WTC11 (cell line): Measurements from ENCODE around the gene ATP6V0E1. TPM values are rescaled to one million over a fixed set of nuclear protein-coding genes. Genes with fewer than 3 reads are reported as not detected.
"Not testable (repeated sequence)": the region's sequence is repeated elsewhere in the genome, so short reads cannot be mapped to it uniquely, and the experiment has no call there.

Experiments used
- ATAC-seq: fragments of 200-7000 bp; cut with Tn5 transposase; 2 replicates; pipeline ENCODE4 v1.10.0; 2021; ENCODE audit warnings: mild to moderate bottlenecking, moderate library complexity
- CTCF ChIA-PET: fragments of 300-600 bp; sonication (Branson Sonifier 250); formaldehyde crosslinking; loops from one replicate; lab custom pipeline; 2021; ENCODE audit warnings: antibody characterized with exemption; lab: Charles Lee
- POLR2A ChIA-PET: fragments of 350-600 bp; sonication (Branson Sonifier 250); formaldehyde crosslinking; loops from one replicate; lab custom pipeline; 2021; ENCODE audit warnings: antibody characterized with exemption; lab: Charles Lee
- DNase-seq: peaks from one replicate; pipeline ENCODE4 v3.0.0; 2021; ENCODE audit warnings: low spot score
- H3K27ac Mint-ChIP-seq: 2 replicates; pipeline ENCODE4 v1.8.0; 2021; ENCODE audit warnings: mixed read lengths
- H3K27me3 Mint-ChIP-seq: 2 replicates; pipeline ENCODE4 v1.8.0; 2021; ENCODE audit warnings: low read depth, mild to moderate bottlenecking, moderate library complexity, mixed read lengths
- H3K36me3 Mint-ChIP-seq: 2 replicates; pipeline ENCODE4 v1.8.0; 2021; ENCODE audit warnings: mixed read lengths
- H3K4me1 Mint-ChIP-seq: 2 replicates; pipeline ENCODE4 v1.8.0; 2022; ENCODE audit warnings: mixed read lengths
- H3K4me3 Mint-ChIP-seq: 2 replicates; pipeline ENCODE4 v1.8.0; 2021; ENCODE audit warnings: mild to moderate bottlenecking, moderate library complexity, mixed read lengths
- H3K9me3 Mint-ChIP-seq: 2 replicates; pipeline ENCODE4 v1.8.0; 2021; ENCODE audit warnings: mixed read lengths
- AFF4 ChIP-seq: sonication (generic); formaldehyde crosslinking; IDR thresholded peaks from 2 replicates; pipeline ENCODE4 v1.8.1; 2023; ENCODE audit warnings: mild to moderate bottlenecking, missing genetic modification reagents, borderline replicate concordance
- AR ChIP-seq: fragments of 250-450 bp; sonication (Bioruptor Pico); IDR thresholded peaks from 2 replicates; pipeline ENCODE4 v1.9.0; 2021; ENCODE audit warnings: mild to moderate bottlenecking
- CDX4 ChIP-seq: fragments of 250-450 bp; sonication (Bioruptor Pico); IDR thresholded peaks from 2 replicates; pipeline ENCODE4 v1.9.0; 2021; ENCODE audit warnings: moderate library complexity, mild to moderate bottlenecking, inconsistent platforms, borderline replicate concordance
- ELF4 ChIP-seq: sonication (generic); formaldehyde crosslinking; IDR thresholded peaks from 2 replicates; pipeline ENCODE4 v1.8.1; 2022; ENCODE audit warnings: low read depth, mild to moderate bottlenecking, moderate library complexity, missing genetic modification reagents
- ETV6 ChIP-seq: sonication (generic); formaldehyde crosslinking; IDR thresholded peaks from 2 replicates; pipeline ENCODE4 v1.8.1; 2022; ENCODE audit warnings: mild to moderate bottlenecking, missing genetic modification reagents
- IRF2 ChIP-seq: sonication (generic); formaldehyde crosslinking; IDR thresholded peaks from 2 replicates; pipeline ENCODE4 v1.8.0; 2022; ENCODE audit warnings: low read depth, missing genetic modification reagents, borderline replicate concordance
- KAT7 ChIP-seq: sonication (generic); formaldehyde crosslinking; IDR thresholded peaks from 2 replicates; pipeline ENCODE4 v1.8.1; 2023; ENCODE audit warnings: missing genetic modification reagents, mild to moderate bottlenecking, borderline replicate concordance
- PRDM15 ChIP-seq: sonication (generic); formaldehyde crosslinking; IDR thresholded peaks from 2 replicates; pipeline ENCODE4 v1.8.0; 2022; ENCODE audit warnings: missing genetic modification reagents
- RORB ChIP-seq: fragments of 250-450 bp; sonication (Bioruptor Pico); IDR thresholded peaks from 2 replicates; pipeline ENCODE4 v1.9.0; 2021; ENCODE audit warnings: mild to moderate bottlenecking
- TCF7 ChIP-seq: sonication (generic); formaldehyde crosslinking; IDR thresholded peaks from 2 replicates; pipeline ENCODE4 v1.8.0; 2022; ENCODE audit warnings: mild to moderate bottlenecking, low read depth, missing genetic modification reagents, moderate library complexity
- ZNF138 ChIP-seq: sonication (generic); formaldehyde crosslinking; conservative IDR thresholded peaks from 2 replicates; pipeline ENCODE4 v1.8.1; 2022; ENCODE audit warnings: mild to moderate bottlenecking, moderate library complexity, missing genetic modification reagents
- ZNF281 ChIP-seq: sonication (generic); formaldehyde crosslinking; IDR thresholded peaks from 2 replicates; pipeline ENCODE4 v1.8.0; 2023; ENCODE audit warnings: mild to moderate bottlenecking, missing genetic modification reagents
- ZNF396 ChIP-seq: fragments of 250-450 bp; sonication (Bioruptor Pico); IDR thresholded peaks from 2 replicates; pipeline ENCODE4 v1.8.0; 2021; ENCODE audit warnings: mild to moderate bottlenecking, moderate library complexity, borderline replicate concordance
- ZNF423 ChIP-seq: fragments of 250-450 bp; sonication (Bioruptor Pico); IDR thresholded peaks from 2 replicates; pipeline ENCODE4 v2.1.2; 2022; ENCODE audit warnings: mild to moderate bottlenecking, moderate library complexity
- ZNF425 ChIP-seq: fragments of 250-450 bp; sonication (Bioruptor Pico); conservative IDR thresholded peaks from 2 replicates; pipeline ENCODE4 v1.9.0; 2021; ENCODE audit warnings: mild to moderate bottlenecking
- total RNA-seq: library from RNA; stranded (reverse); gene quantifications from 3 replicates; pipeline ENCODE4 v1.2.3, GENCODE V29; 2021

The ATP6V0E1 gene
- total RNA-seq, 1 experiment from 2014 or later: 80.9 TPM

GRCh38 chr5:173016598-173017046 lies 33.1 kb downstream of the ATP6V0E1 start (continued):
- TF ChIP-seq AR (CRISPR knock-in tag): no peak

GRCh38 chr5:173017087-173017486 lies 33.5 kb downstream of the ATP6V0E1 start:
- ChIA-PET CTCF (interaction anchor here (1.0 to 1.4 kb wide), 4 partner anchors 33 to 310 kb away, joined by 4 to 7 read pairs (median 6); partner anchors contain the start of gene BNIP1), POLR2A (interaction anchor here (0.8 kb wide), 1 partner anchor 10 kb away, joined by 3 read pairs; no protein-coding TSS in a partner anchor)
- ATAC-seq, H3K4me3 Mint-ChIP-seq, DNase-seq, H3K27me3 Mint-ChIP-seq, H3K9me3 Mint-ChIP-seq: not testable (repeated sequence)
- Mint-ChIP-seq H3K27ac (peak overlapping the region; percentile 94), H3K4me1 (peaks cover 26% of the 10 kb centered on the region), H3K36me3 (peaks cover 24% of the 10 kb centered on the region)

GRCh38 chr5:173018358-173018757 lies 34.8 kb downstream of the ATP6V0E1 start:
- Mint-ChIP-seq H3K27me3 (no peaks in the 10 kb centered on the region), H3K9me3 (no peaks in the 10 kb centered on the region), H3K4me1 (peaks cover 26% of the 10 kb centered on the region), H3K36me3 (peaks cover 28% of the 10 kb centered on the region), H3K4me3 (no peak overlapping the region), H3K27ac (no peak overlapping the region)
- POLR2A ChIA-PET: no interaction called here
- CTCF ChIA-PET: no interaction called here
- DNase-seq: no peak
- no peak for ATAC-seq
- no peak for TF ChIP-seq IRF2 (CRISPR knock-in tag)
- no peak for TF ChIP-seq ZNF138 (CRISPR knock-in tag)
- no peak for TF ChIP-seq AFF4
- TF ChIP-seq ZNF396 (CRISPR knock-in tag): no peak
- no peak for TF ChIP-seq CDX4 (CRISPR knock-in tag)
- no peak for TF ChIP-seq KAT7 (CRISPR knock-in tag)
- no peak for TF ChIP-seq RORB (CRISPR knock-in tag)
- TF ChIP-seq TCF7 (CRISPR knock-in tag): no peak
- no peak for TF ChIP-seq ZNF425
- no peak for TF ChIP-seq PRDM15 (CRISPR knock-in tag)
- TF ChIP-seq ETV6 (CRISPR knock-in tag): no peak
- no peak for TF ChIP-seq ELF4 (CRISPR knock-in tag)
- TF ChIP-seq ZNF423 (CRISPR knock-in tag): no peak
- no peak for TF ChIP-seq ZNF281
